ENCODE results near the gene PITPNM3.

PITPNM3 gene

GRCh38 chr17:6525141-6525540, 31.2 kb downstream of the PITPNM3 start:
- DNase-seq, result no peak

GRCh38 chr17:6524520-6524919, 31.8 kb downstream of the PITPNM3 start:
- DNase-seq, result no peak

- no peak for DNase-seq
Measured at GRCh38 chr17:6523809-6524355, 32.5 kb downstream of the PITPNM3 start.

GRCh38 chr17:6523330-6523729, 33.0 kb downstream of the PITPNM3 start:
- no peak for DNase-seq

GRCh38 chr17:6521586-6521985, 34.8 kb downstream of the PITPNM3 start:
- no peak for DNase-seq

- no peak for DNase-seq
Measured at GRCh38 chr17:6517062-6517461, 39.3 kb downstream of the PITPNM3 start.

GRCh38 chr17:6514371-6514770, 42.0 kb downstream of the PITPNM3 start:
- DNase-seq, result no peak

- no peak for DNase-seq
Measured at GRCh38 chr17:6512552-6512951, 43.8 kb downstream of the PITPNM3 start.

- DNase-seq, result no peak
Measured at GRCh38 chr17:6510321-6510977, 45.9 kb downstream of the PITPNM3 start.

- no peak for DNase-seq
Measured at GRCh38 chr17:6509921-6510320, 46.4 kb downstream of the PITPNM3 start.

GRCh38 chr17:6509031-6509771, 47.2 kb downstream of the PITPNM3 start:
- no peak for DNase-seq

GRCh38 chr17:6508519-6509030, 47.8 kb downstream of the PITPNM3 start:
- DNase-seq, result no peak

- DNase-seq, result no peak
Measured at GRCh38 chr17:6508016-6508415, 48.3 kb downstream of the PITPNM3 start.

GRCh38 chr17:6507535-6507934, 48.8 kb downstream of the PITPNM3 start:
- DNase-seq, result no peak

GRCh38 chr17:6506679-6507231, 49.6 kb downstream of the PITPNM3 start:
- DNase-seq, result no peak

- DNase-seq, result no peak
Measured at GRCh38 chr17:6505425-6506142, 50.8 kb downstream of the PITPNM3 start.

- no peak for DNase-seq
Measured at GRCh38 chr17:6503641-6504195, 52.6 kb downstream of the PITPNM3 start.

- no peak for DNase-seq
Measured at GRCh38 chr17:6502871-6503509, 53.4 kb downstream of the PITPNM3 start.

- DNase-seq, result no peak
Measured at GRCh38 chr17:6502142-6502541, 54.2 kb downstream of the PITPNM3 start.

- DNase-seq, result no peak
Measured at GRCh38 chr17:6501359-6501758, 55.0 kb downstream of the PITPNM3 start.

- no peak for DNase-seq
Measured at GRCh38 chr17:6498901-6499540, 57.3 kb downstream of the PITPNM3 start.

GRCh38 chr17:6498356-6498755, 58.0 kb downstream of the PITPNM3 start:
- no peak for DNase-seq
